ENCODE measurements around the gene TET1.
A peak's percentile ranks its signal among the peaks of the same experiment; 100 is the strongest.
"Not testable (repeated sequence)": the region's sequence is repeated elsewhere in the genome, so short reads cannot be mapped to it uniquely, and the experiment has no call there.

TET1 gene

GRCh38 chr10:68576118-68576517 is 16.0 kb downstream of the TET1 start:
- no peaks in the 10 kb centered on the region for H3K9me3 Mint-ChIP-seq
- H3K36me3 Mint-ChIP-seq (ENCODE audit: insufficient read depth), result no peaks in the 10 kb centered on the region
- H3K27me3 Mint-ChIP-seq, result peaks cover 0 to 10% of the 10 kb centered on the region in 2 donors
- no peak overlapping the region for H3K27ac Mint-ChIP-seq
- DNase-seq (no peak), ATAC-seq (replicated peaks) (no peak)
- H3K4me3 Mint-ChIP-seq, result no peak overlapping the region
- H3K4me1 Mint-ChIP-seq (ENCODE audit: low read depth in 2 of 2), result peaks cover 6 to 7% of the 10 kb centered on the region in 2 donors

DNA sequence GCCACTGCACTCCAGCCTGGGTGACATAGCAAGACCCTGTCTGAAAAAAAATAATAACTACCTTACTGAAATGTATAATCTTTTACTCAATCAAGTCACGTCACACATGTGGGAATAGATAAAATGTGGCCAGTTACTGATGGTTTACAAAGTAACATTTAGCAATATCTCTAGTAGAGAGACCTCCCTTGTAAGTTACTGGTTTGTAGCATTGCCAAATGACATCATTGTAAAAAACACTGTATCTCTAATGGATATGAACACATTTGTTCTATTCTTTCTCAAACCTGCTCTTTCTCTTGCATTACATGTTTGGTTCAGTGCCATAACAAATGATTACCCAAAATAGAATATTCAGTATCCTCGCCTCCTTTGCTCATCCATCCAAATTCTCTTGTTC is 18.8 kb downstream of the TET1 start:
- no peak for DNase-seq
- Mint-ChIP-seq H3K4me3 (no peak overlapping the region), H3K27me3 (no peaks in the 10 kb centered on the region), H3K27ac (no peak overlapping the region), H3K9me3 (no peaks in the 10 kb centered on the region), H3K4me1 (ENCODE audit: low read depth in 2 of 2) (peaks cover under 1% of the 10 kb centered on the region in 2 donors), H3K36me3 (ENCODE audit: insufficient read depth) (no peaks in the 10 kb centered on the region)
- ATAC-seq (replicated peaks), result no peak

- not testable (repeated sequence) for H3K4me3 Mint-ChIP-seq; H3K27me3 Mint-ChIP-seq; H3K36me3 Mint-ChIP-seq (ENCODE audit: insufficient read depth); H3K4me1 Mint-ChIP-seq (ENCODE audit: low read depth in 2 of 2); ATAC-seq (replicated peaks); H3K9me3 Mint-ChIP-seq; H3K27ac Mint-ChIP-seq; DNase-seq
These were observed 24.1 kb downstream of the TET1 start for GRCh38 chr10:68584187-68584586.

DNA sequence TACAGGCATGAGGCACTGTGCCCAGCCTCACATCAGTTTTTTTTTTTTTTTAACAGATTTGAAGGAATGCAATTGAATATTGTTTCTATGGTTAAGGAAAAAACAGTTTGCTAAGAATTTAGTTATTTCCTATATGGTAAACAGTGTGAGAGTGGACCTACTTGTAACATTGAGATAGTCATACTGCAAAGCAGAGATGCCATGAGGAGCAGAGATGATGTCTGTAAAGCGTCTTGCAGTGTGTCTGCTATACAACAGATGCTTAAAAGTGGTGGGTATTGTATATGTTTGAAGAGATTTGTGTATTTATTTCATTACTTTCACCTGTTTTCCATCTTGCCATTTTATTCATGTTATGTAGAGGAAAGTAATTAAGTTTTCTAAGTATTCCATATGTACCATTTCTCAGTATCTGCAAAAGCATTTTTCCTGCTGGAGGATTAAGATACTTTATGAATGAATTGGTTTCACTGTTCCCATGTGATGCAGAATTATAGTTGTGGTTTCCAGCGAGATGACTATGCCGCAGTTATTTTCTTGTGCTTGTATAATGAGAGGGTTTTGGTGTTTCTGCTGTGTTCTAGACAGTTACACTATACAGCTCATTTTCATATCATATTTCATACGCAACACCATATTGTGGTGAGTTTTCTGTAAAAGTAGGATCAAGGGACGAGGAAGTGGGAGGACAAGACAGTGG is 26.6 kb downstream of the TET1 start:
- DNase-seq (no peak), ATAC-seq (replicated peaks) (no peak)
- Mint-ChIP-seq H3K36me3 (ENCODE audit: insufficient read depth) (no peaks in the 10 kb centered on the region), H3K4me1 (ENCODE audit: low read depth in 2 of 2) (peaks cover 4% of the 10 kb centered on the region in 2 donors), H3K4me3 (no peak overlapping the region), H3K9me3 (no peaks in the 10 kb centered on the region), H3K27ac (no peak overlapping the region), H3K27me3 (no peaks in the 10 kb centered on the region)

GRCh38 chr10:68594405-68594804 is 34.3 kb downstream of the TET1 start:
- no peak overlapping the region for H3K4me3 Mint-ChIP-seq
- no peaks in the 10 kb centered on the region for H3K36me3 Mint-ChIP-seq (ENCODE audit: insufficient read depth)
- no peak for ATAC-seq (replicated peaks)
- no peak overlapping the region for H3K27ac Mint-ChIP-seq
- no peaks in the 10 kb centered on the region for H3K9me3 Mint-ChIP-seq
- no peaks in the 10 kb centered on the region for H3K27me3 Mint-ChIP-seq
- H3K4me1 Mint-ChIP-seq (ENCODE audit: low read depth in 2 of 2), result peaks cover 0 to under 1% of the 10 kb centered on the region in 2 donors
- DNase-seq, result no peak

GRCh38 chr10:68595513-68595912 is 35.4 kb downstream of the TET1 start:
- peaks cover 6 to 10% of the 10 kb centered on the region in 2 donors for H3K4me1 Mint-ChIP-seq (ENCODE audit: low read depth in 2 of 2)
- H3K4me3 Mint-ChIP-seq, result no peak overlapping the region
- ATAC-seq (replicated peaks) (no peak), DNase-seq (no peak)
- peaks cover 6% of the 10 kb centered on the region for H3K36me3 Mint-ChIP-seq (ENCODE audit: insufficient read depth)
- no peaks in the 10 kb centered on the region for H3K9me3 Mint-ChIP-seq
- H3K27me3 Mint-ChIP-seq, result no peaks in the 10 kb centered on the region
- H3K27ac Mint-ChIP-seq, result no peak overlapping the region

DNA sequence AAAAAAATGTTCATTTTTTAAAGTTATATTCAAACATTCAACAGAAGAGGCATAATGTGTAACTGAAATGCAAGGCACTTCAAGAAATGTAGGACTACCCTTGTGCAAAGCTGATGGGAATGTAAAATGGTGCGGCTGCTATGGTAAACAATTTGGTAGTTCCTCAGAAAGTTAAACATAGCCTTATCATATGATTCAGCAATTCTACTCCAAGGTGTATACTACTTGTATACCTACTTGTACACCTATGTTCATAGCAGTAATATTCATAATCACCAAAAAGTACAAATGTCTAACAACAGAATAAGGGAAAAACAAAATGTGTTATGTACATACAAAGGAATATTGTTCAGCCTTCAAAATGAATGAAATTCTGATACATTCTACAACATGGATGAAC is 37.3 kb downstream of the TET1 start:
- Mint-ChIP-seq H3K9me3 (no peaks in the 10 kb centered on the region), H3K27ac (no peak overlapping the region), H3K4me1 (ENCODE audit: low read depth in 2 of 2) (peaks cover 21 to 25% of the 10 kb centered on the region in 2 donors), H3K27me3 (no peaks in the 10 kb centered on the region), H3K4me3 (no peak overlapping the region), H3K36me3 (ENCODE audit: insufficient read depth) (peaks cover 8% of the 10 kb centered on the region)
- ATAC-seq (replicated peaks) (no peak), DNase-seq (no peak)

DNA sequence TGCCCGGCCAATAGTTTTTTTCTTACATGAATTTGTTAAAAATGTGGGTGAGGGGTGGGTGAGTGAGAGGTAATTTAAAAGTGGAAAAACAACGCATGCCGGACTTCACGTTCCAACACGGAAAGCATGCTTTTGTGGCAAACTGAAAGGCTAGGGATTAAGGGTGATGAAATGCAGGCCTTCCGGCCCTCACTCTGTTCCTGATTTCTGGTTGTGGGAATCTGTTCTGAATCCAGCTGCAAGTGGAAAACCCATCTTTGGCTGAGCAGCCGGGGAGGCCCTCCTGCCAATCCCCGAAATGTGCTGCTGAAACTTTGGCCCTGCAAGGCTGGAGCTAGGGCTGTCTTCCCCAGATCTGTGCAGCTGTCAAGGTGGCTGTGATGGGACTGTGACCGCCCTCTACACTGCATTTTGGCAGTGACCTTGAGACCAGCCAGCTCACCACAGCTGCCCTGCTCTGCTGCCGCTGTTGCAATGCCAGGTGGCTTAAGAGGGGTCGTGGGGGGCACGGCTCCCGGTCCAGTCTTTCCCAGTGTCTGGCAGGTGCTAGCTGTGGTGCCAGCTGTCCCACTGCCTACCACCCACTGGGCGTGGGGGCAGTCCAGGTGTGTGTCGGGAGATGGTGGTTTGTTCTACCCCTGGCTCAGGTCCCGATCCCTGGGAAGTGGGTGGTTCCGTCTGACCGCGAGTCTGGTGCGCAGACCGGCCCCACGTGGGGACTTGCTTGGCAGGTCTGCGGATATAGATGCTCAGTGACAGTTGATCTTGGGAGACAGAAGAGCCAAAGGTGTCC is 39.0 kb downstream of the TET1 start:
- no peak for ATAC-seq (replicated peaks)
- H3K36me3 Mint-ChIP-seq (ENCODE audit: insufficient read depth), result peaks cover 8% of the 10 kb centered on the region
- H3K27ac Mint-ChIP-seq, result peak overlapping the region; percentile 91 to 93
- DNase-seq, result no peak
- H3K4me3 Mint-ChIP-seq, result peak overlapping the region; percentile 28 to 87
- no peaks in the 10 kb centered on the region for H3K27me3 Mint-ChIP-seq
- peaks cover 21 to 40% of the 10 kb centered on the region in 2 donors for H3K4me1 Mint-ChIP-seq (ENCODE audit: low read depth in 2 of 2)
- H3K9me3 Mint-ChIP-seq, result no peaks in the 10 kb centered on the region

DNA sequence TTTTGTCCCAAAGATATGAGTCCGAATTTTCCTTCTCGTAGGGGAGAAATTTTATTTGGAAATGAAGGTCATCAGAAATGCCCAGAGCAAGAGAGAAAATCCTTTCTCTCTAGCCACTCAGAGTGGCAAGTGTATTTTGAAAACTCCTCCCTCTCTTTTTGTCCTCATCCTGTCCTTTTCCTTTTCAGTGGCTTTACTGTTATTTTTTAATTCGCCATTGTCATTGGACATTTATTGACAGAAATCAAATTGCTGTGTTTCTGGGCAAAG is 39.6 kb downstream of the TET1 start:
- peak overlapping the region; percentile 91 to 93 for H3K27ac Mint-ChIP-seq

DNA sequence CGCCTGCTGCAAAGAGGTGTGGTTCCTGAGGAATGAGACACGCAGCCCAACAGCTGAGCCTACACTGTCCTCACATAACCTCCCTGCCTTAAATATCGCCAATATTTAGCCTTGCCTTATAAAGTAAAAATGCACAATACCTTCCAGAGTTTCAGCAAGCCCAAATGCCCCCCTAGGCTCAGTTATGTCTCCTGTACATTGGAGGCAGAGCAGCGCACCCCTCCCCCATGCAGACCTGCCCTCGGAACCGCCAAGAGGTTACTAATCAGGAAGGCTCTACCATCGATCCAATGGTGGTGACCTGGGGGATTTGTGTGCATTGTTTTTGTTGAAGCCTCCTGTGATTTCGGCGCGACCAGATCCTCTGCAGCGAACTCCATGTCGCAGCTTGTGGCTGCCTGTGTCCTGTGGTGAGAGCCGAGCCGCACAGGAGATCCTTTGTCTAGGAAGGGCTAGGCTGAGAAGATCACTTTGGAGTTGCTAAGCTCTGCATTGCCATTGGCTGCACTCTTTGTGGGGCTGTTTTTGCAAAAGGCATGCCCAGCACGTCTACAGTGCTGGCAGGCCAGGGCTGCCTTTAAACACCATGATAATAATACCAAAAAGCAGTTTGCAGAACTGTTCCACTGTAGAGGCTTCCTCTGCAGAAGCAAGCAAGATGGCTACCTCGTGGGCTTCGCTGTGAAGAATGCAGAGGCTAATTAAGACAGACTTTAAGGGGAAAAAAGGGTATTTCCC is 40.1 kb downstream of the TET1 start:
- peak overlapping the region; percentile 91 to 93 for H3K27ac Mint-ChIP-seq
- H3K4me1 Mint-ChIP-seq (ENCODE audit: low read depth in 2 of 2), result peaks cover 24 to 40% of the 10 kb centered on the region in 2 donors
- ATAC-seq (replicated peaks) (peak; percentile 92), DNase-seq (peak; percentile 28 to 47 (median 42))
- peak overlapping the region; percentile 84 to 87 for H3K4me3 Mint-ChIP-seq
- H3K9me3 Mint-ChIP-seq, result no peaks in the 10 kb centered on the region
- no peaks in the 10 kb centered on the region for H3K27me3 Mint-ChIP-seq
- peaks cover 8% of the 10 kb centered on the region for H3K36me3 Mint-ChIP-seq (ENCODE audit: insufficient read depth)

More for the DNA sequence above, 39.6 kb downstream of the TET1 start:
- Mint-ChIP-seq H3K9me3 (no peaks in the 10 kb centered on the region), H3K4me1 (ENCODE audit: low read depth in 2 of 2) (peaks cover 24 to 40% of the 10 kb centered on the region in 2 donors), H3K4me3 (peak overlapping the region; percentile 84 to 87), H3K36me3 (ENCODE audit: insufficient read depth) (peaks cover 8% of the 10 kb centered on the region), H3K27me3 (no peaks in the 10 kb centered on the region)
- DNase-seq (no peak), ATAC-seq (replicated peaks) (no peak)

- H3K27ac Mint-ChIP-seq, result peak overlapping the region; percentile 31 to 93
- H3K27me3 Mint-ChIP-seq, result no peaks in the 10 kb centered on the region
- H3K4me3 Mint-ChIP-seq, result peak overlapping the region; percentile 84 to 87
- DNase-seq, result no peak
- no peak for ATAC-seq (replicated peaks)
- H3K4me1 Mint-ChIP-seq (ENCODE audit: low read depth in 2 of 2), result peaks cover 24 to 40% of the 10 kb centered on the region in 2 donors
- H3K9me3 Mint-ChIP-seq, result no peaks in the 10 kb centered on the region
- peaks cover 8% of the 10 kb centered on the region for H3K36me3 Mint-ChIP-seq (ENCODE audit: insufficient read depth)
These were observed 41.5 kb downstream of the TET1 start for GRCh38 chr10:68601501-68602265.

DNA sequence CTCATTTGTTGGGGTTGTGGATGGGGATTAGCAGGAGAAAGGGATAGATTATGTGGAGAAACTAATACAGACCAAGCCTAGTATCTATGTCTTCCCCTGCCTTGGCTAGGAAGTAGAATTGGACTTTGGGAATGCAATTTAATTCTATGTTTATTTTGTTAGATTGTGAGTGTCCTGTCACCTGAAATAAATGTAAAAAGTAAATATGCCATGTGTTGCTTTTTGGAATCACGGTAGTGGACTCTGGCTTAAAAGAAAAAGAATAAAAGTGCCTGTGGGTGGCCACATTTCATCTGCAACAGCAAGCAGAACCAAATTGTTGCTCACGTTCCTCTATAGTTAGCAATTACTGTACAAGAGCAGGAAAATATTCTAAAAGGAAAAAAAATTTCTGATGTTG is 42.3 kb downstream of the TET1 start:
- Mint-ChIP-seq H3K4me3 (peak overlapping the region; percentile 84 to 87), H3K27ac (no peak overlapping the region), H3K4me1 (ENCODE audit: low read depth in 2 of 2) (peaks cover 24 to 40% of the 10 kb centered on the region in 2 donors)

GRCh38 chr10:68603766-68604165 is 43.6 kb downstream of the TET1 start:
- H3K27me3 Mint-ChIP-seq, result no peaks in the 10 kb centered on the region
- H3K4me3 Mint-ChIP-seq, result no peak overlapping the region
- H3K4me1 Mint-ChIP-seq (ENCODE audit: low read depth in 2 of 2), result peaks cover 24 to 40% of the 10 kb centered on the region in 2 donors
- DNase-seq (no peak), ATAC-seq (replicated peaks) (no peak)
- H3K27ac Mint-ChIP-seq, result no peak overlapping the region
- peaks cover 8% of the 10 kb centered on the region for H3K36me3 Mint-ChIP-seq (ENCODE audit: insufficient read depth)
- H3K9me3 Mint-ChIP-seq, result no peaks in the 10 kb centered on the region

More for the DNA sequence above, 42.3 kb downstream of the TET1 start:
- DNase-seq (no peak), ATAC-seq (replicated peaks) (no peak)
- Mint-ChIP-seq H3K36me3 (ENCODE audit: insufficient read depth) (peaks cover 8% of the 10 kb centered on the region), H3K27me3 (no peaks in the 10 kb centered on the region), H3K9me3 (no peaks in the 10 kb centered on the region)

All from effector memory CD8-positive, alpha-beta T cell (primary cell).